GM21717 (cell line): ENCODE results near the gene LIMS3.
"Not testable (repeated sequence)": the region's sequence is repeated elsewhere in the genome, so short reads cannot be mapped to it uniquely, and the experiment has no call there.

Experiments
- ATAC-seq: cut with Tn5 transposase; IDR thresholded peaks from one replicate; pipeline ENCODE4 v1.9.1; 2021; ENCODE audit warnings: mild to moderate bottlenecking, moderate library complexity; ENCODE audit not compliant: unreplicated experiment

LIMS3 gene

GRCh38 chr2:109924481-109924880 is 26.0 kb downstream of the LIMS3 start:
- not testable (repeated sequence) for ATAC-seq

- ATAC-seq = not testable (repeated sequence)
These were observed 29.3 kb downstream of the LIMS3 start for GRCh38 chr2:109927803-109928202.

GRCh38 chr2:109929222-109929621 is 30.7 kb downstream of the LIMS3 start:
- ATAC-seq = not testable (repeated sequence)

GRCh38 chr2:109936534-109936933 is 38.0 kb downstream of the LIMS3 start:
- not testable (repeated sequence) for ATAC-seq

- not testable (repeated sequence) for ATAC-seq
These were observed 46.9 kb downstream of the LIMS3 start for GRCh38 chr2:109945362-109945761.

GRCh38 chr2:109947262-109947958 is 48.9 kb downstream of the LIMS3 start:
- ATAC-seq = not testable (repeated sequence)

- not testable (repeated sequence) for ATAC-seq
These were observed 49.6 kb downstream of the LIMS3 start for GRCh38 chr2:109947959-109948520.

- ATAC-seq = not testable (repeated sequence)
These were observed 51.8 kb downstream of the LIMS3 start for GRCh38 chr2:109950146-109950843.

GRCh38 chr2:109963942-109964341 is 65.5 kb downstream of the LIMS3 start:
- ATAC-seq = not testable (repeated sequence)

GRCh38 chr2:109965482-109965881 is 67.0 kb downstream of the LIMS3 start:
- not testable (repeated sequence) for ATAC-seq

- ATAC-seq = not testable (repeated sequence)
These were observed 67.7 kb downstream of the LIMS3 start for GRCh38 chr2:109966107-109966736.

- ATAC-seq = not testable (repeated sequence)
These were observed 68.4 kb downstream of the LIMS3 start for GRCh38 chr2:109966858-109967257.

- ATAC-seq = not testable (repeated sequence)
These were observed 71.4 kb downstream of the LIMS3 start for GRCh38 chr2:109969864-109970263.

GRCh38 chr2:109971710-109972109 is 73.2 kb downstream of the LIMS3 start:
- ATAC-seq = not testable (repeated sequence)
